RWPE1 (cell line): Measurements from ENCODE around the gene DEF6.
A peak's percentile ranks its signal among the peaks of the same experiment; 100 is the strongest.
"Not testable (repeated sequence)": the region's sequence is repeated elsewhere in the genome, so short reads cannot be mapped to it uniquely, and the experiment has no call there.

Experiments
- CTCF ChIA-PET: fragments of 350-600 bp; sonication (Branson Sonifier 250); formaldehyde crosslinking; extraction: SDS; loops from one replicate; lab custom pipeline; 2021; lab: Yijun Ruan, JAX
- POLR2A ChIA-PET: fragments of 400-600 bp; formaldehyde crosslinking; extraction: SDS; loops from one replicate; lab custom pipeline; 2020; ENCODE audit warnings: antibody characterized with exemption; ENCODE audit not compliant: low non-redundant PET; lab: Yijun Ruan, JAX
- DNase-seq: peaks from one replicate; pipeline ENCODE4 v3.0.0; 2012; ENCODE audit warnings: low spot score
- H3K27ac ChIP-seq: fragments of 450-650 bp; 2 replicates; pipeline ENCODE4 v1.5.1; 2017
- CTCF ChIP-seq: fragments of 450-650 bp; conservative IDR thresholded peaks from 2 replicates; pipeline ENCODE4 v1.5.1; 2017; ENCODE audit warnings: low read depth, mild to moderate bottlenecking

Gene DEF6

GRCh38 chr6:35302604-35303241, 5.1 kb downstream of the DEF6 start:
- peak overlapping the region; percentile 84 for H3K27ac ChIP-seq
- peak; percentile 67 for DNase-seq
- ChIA-PET POLR2A (interaction anchor here (0.6 kb wide), 1 partner anchor 151 kb away, joined by 3 read pairs; no protein-coding TSS in a partner anchor), CTCF (interaction anchor here (0.6 kb wide), 1 partner anchor 30 kb away, joined by 4 read pairs; no protein-coding TSS in a partner anchor)
- no peak for TF ChIP-seq CTCF

DNA sequence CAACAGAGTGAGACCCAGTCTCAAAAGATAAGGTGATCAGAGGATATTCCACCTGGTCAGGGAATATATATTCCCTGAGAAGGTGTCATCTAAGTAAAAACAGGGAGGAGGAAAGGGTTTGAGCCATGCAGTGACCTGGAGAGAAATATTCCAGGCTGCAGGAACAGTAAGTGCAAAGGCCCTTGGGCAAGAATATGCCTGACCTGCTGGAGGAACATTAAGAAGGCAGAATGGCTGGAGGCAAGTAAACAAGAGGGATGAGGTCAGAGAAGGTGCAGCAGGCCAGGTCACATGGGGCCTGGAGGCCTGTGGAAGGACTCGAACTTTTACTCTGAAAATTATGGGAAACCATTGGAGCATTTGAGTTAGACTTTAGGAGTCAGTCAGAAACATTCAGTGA, 6.7 kb downstream of the DEF6 start:
- CTCF ChIA-PET = no interaction called here
- no peak for DNase-seq
- no peak for TF ChIP-seq CTCF
- H3K27ac ChIP-seq = no peak overlapping the region
- POLR2A ChIA-PET = no interaction called here

- POLR2A ChIA-PET = interaction anchor here (0.7 kb wide), 1 partner anchor 218 kb away, joined by 10 read pairs; no protein-coding TSS in a partner anchor
- no peak for TF ChIP-seq CTCF
These were observed 7.5 kb downstream of the DEF6 start for GRCh38 chr6:35305117-35305516.

GRCh38 chr6:35307138-35307537, 9.5 kb downstream of the DEF6 start:
- DNase-seq, H3K27ac ChIP-seq, POLR2A ChIA-PET, CTCF ChIA-PET: not testable (repeated sequence)

More at GRCh38 chr6:35305117-35305516, 7.5 kb downstream of the DEF6 start:
- CTCF ChIA-PET = interaction anchor here (0.6 to 0.7 kb wide), 2 partner anchors 13 to 38 kb away, joined by 3 to 4 read pairs; partner anchors contain the start of gene PPARD
- no peak overlapping the region for H3K27ac ChIP-seq
- DNase-seq = no peak

DNA sequence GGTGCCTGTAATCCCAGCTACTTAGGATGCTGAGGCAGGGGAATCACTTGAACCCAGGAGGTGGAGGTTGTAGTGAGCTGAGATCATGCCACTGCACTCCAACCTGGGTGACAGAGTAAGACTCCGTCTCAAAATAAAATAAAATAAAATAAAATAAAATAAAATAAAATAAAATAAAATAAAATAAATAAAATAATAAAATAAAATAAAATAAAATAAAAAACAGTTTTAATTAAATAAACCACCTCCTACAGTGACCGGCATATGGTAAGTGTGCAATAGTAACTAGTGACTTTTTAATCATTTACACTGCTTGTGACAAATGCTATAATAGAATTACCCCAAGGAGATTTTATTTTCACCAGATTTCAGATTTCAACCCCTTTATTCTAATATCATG, 10.9 kb downstream of the DEF6 start:
- DNase-seq, H3K27ac ChIP-seq, CTCF ChIA-PET, POLR2A ChIA-PET: not testable (repeated sequence)

GRCh38 chr6:35309611-35310264, 12.1 kb downstream of the DEF6 start:
- no peak for DNase-seq
- CTCF ChIA-PET = interaction anchor here (0.9 to 1.4 kb wide), 2 partner anchors 12 to 16 kb away, joined by 3 to 4 read pairs; partner anchors contain the start of gene DEF6
- peak overlapping the region; percentile 9; the same call in 1 of the 2 replicates for H3K27ac ChIP-seq
- TF ChIP-seq CTCF = no peak
- POLR2A ChIA-PET = interaction anchor here (0.6 kb wide), 1 partner anchor 37 kb away, joined by 3 read pairs; no protein-coding TSS in a partner anchor

GRCh38 chr6:35310265-35310831, 12.7 kb downstream of the DEF6 start:
- ChIA-PET POLR2A (interaction anchor here (0.6 kb wide), 1 partner anchor 37 kb away, joined by 3 read pairs; no protein-coding TSS in a partner anchor), CTCF (interaction anchor here (0.9 to 1.4 kb wide), 2 partner anchors 12 to 15 kb away, joined by 3 to 4 read pairs; partner anchors contain the start of gene DEF6)
- no peak for DNase-seq
- H3K27ac ChIP-seq = peak overlapping the region; percentile 9; the same call in 1 of the 2 replicates
- TF ChIP-seq CTCF = no peak
